ENCODE results near the gene NTRK3.
"Not testable (repeated sequence)": the region's sequence is repeated elsewhere in the genome, so short reads cannot be mapped to it uniquely, and the experiment has no call there.

Gene NTRK3

GRCh38 chr15:87877114-87877810 is 379.3 kb downstream of the NTRK3 start:
- DNase-seq (ENCODE audit: low read depth) = no peak

GRCh38 chr15:87874896-87875711 is 381.4 kb downstream of the NTRK3 start:
- no peak for DNase-seq (ENCODE audit: low read depth)

- DNase-seq (ENCODE audit: low read depth) = no peak
Observed at GRCh38 chr15:87873516-87873915, 383.0 kb downstream of the NTRK3 start.

GRCh38 chr15:87871731-87872320 is 384.7 kb downstream of the NTRK3 start:
- DNase-seq (ENCODE audit: low read depth) = no peak

- DNase-seq (ENCODE audit: low read depth) = no peak
Observed at GRCh38 chr15:87871258-87871681, 385.3 kb downstream of the NTRK3 start.

- DNase-seq (ENCODE audit: low read depth) = no peak
Observed at GRCh38 chr15:87866961-87867360, 389.6 kb downstream of the NTRK3 start.

- no peak for DNase-seq (ENCODE audit: low read depth)
Observed at GRCh38 chr15:87863152-87863551, 393.4 kb downstream of the NTRK3 start.

- DNase-seq (ENCODE audit: low read depth) = no peak
Observed at GRCh38 chr15:87860743-87861142, 395.8 kb downstream of the NTRK3 start.

GRCh38 chr15:87858651-87859050 is 397.9 kb downstream of the NTRK3 start:
- DNase-seq (ENCODE audit: low read depth) = no peak

- no peak for DNase-seq (ENCODE audit: low read depth)
Observed at GRCh38 chr15:87851497-87851896, 405.0 kb downstream of the NTRK3 start.

GRCh38 chr15:87850916-87851315 is 405.6 kb downstream of the NTRK3 start:
- DNase-seq (ENCODE audit: low read depth) = no peak

- no peak for DNase-seq (ENCODE audit: low read depth)
Observed at GRCh38 chr15:87849181-87849580, 407.4 kb downstream of the NTRK3 start.

- DNase-seq (ENCODE audit: low read depth) = no peak
Observed at GRCh38 chr15:87848012-87848411, 408.5 kb downstream of the NTRK3 start.

GRCh38 chr15:87846746-87847145 is 409.8 kb downstream of the NTRK3 start:
- DNase-seq (ENCODE audit: low read depth) = no peak

- DNase-seq (ENCODE audit: low read depth) = no peak
Observed at GRCh38 chr15:87843312-87843711, 413.2 kb downstream of the NTRK3 start.

GRCh38 chr15:87841426-87841998 is 415.0 kb downstream of the NTRK3 start:
- no peak for DNase-seq (ENCODE audit: low read depth)

- not testable (repeated sequence) for DNase-seq (ENCODE audit: low read depth)
Observed at GRCh38 chr15:87835830-87836229, 420.7 kb downstream of the NTRK3 start.

GRCh38 chr15:87833333-87833732 is 423.2 kb downstream of the NTRK3 start:
- not testable (repeated sequence) for DNase-seq (ENCODE audit: low read depth)

GRCh38 chr15:87829332-87830050 is 427.0 kb downstream of the NTRK3 start:
- no peak for DNase-seq (ENCODE audit: low read depth)

GRCh38 chr15:87828608-87829007 is 427.9 kb downstream of the NTRK3 start:
- no peak for DNase-seq (ENCODE audit: low read depth)

- DNase-seq (ENCODE audit: low read depth) = no peak
Observed at GRCh38 chr15:87827131-87827530, 429.4 kb downstream of the NTRK3 start.

Measured in activated T-helper 1 cell treated with Interleukin-2 at 50 U/mL for 16 hours (primary cell).